ENCODE data around the gene CCL14. TPM values are rescaled to one million over a fixed set of nuclear protein-coding genes. Genes with fewer than 3 reads are reported as not detected.

CCL14 gene
- total and polyA plus RNA-seq, 2 of the 8 experiments (the other 6 are each of a cell fraction or from before 2014, with no cell fraction given) = not detected

GRCh38 chr17:35972066-35972465 lies 14.5 kb downstream of the CCL14 start:
- Histone ChIP-seq H2BK15ac (ENCODE audit: low read length) (no peak overlapping the region), H4K20me1 (replicated peaks in 1 of 2; ENCODE audit: control insufficient read depth in 1 of 2, insufficient read depth in 2 of 2, low read length in 2 of 2) (no peaks in the 10 kb centered on the region), H3K27ac (ENCODE audit: low read depth, low read length) (no peak overlapping the region), H2BK5ac (ENCODE audit: low read depth, low read length) (no peak overlapping the region), H3K79me1 (ENCODE audit: low read depth, low read length) (no peaks in the 10 kb centered on the region), H4K8ac (ENCODE audit: extremely low read depth, insufficient read depth, low read length) (no peak overlapping the region), H3K56ac (replicated peaks; ENCODE audit: insufficient read length, low read depth, low read length) (no peak overlapping the region), H2BK120ac (replicated peaks; ENCODE audit: low read depth, low read length) (no peak overlapping the region), H3K36me3 (ENCODE audit: control insufficient read depth in 2 of 4, insufficient read depth in 4 of 4, low read length in 3 of 4) (no peaks in the 10 kb centered on the region), H2AK5ac (ENCODE audit: low read depth, low read length) (no peak overlapping the region), H4K91ac (replicated peaks; ENCODE audit: insufficient read length, low read length) (no peak overlapping the region), H3K4me1 (replicated peaks in 1 of 4; ENCODE audit: control insufficient read depth in 3 of 4, insufficient read depth in 4 of 4, low read length in 3 of 4) (peaks cover 0 to 2% (median 0%) of the 10 kb centered on the region in 4 experiments; a peak in 2 of 7 replicates), H3K9ac (replicated peaks in 1 of 4; ENCODE audit: extremely low read depth in 1 of 4, low read depth in 3 of 4, low read length in 3 of 4) (no peak overlapping the region), H3K14ac (ENCODE audit: insufficient read length) (no peak overlapping the region), H2BK12ac (ENCODE audit: low read depth, low read length) (no peak overlapping the region), H4K5ac (ENCODE audit: insufficient read length, low read depth, low read length) (no peak overlapping the region), H3K27me3 (replicated peaks in 1 of 4; ENCODE audit: control insufficient read depth in 3 of 4, extremely low read depth in 1 of 4, insufficient read depth in 3 of 4, low read length in 3 of 4) (no peaks in the 10 kb centered on the region), H3K23me2 (ENCODE audit: low read depth, low read length) (no peaks in the 10 kb centered on the region), H3K9me3 (ENCODE audit: insufficient read depth in 2 of 2, low read depth in 1 of 2, low read length in 1 of 2) (no peaks in the 10 kb centered on the region), H2BK20ac (ENCODE audit: low read length) (no peak overlapping the region), H3K18ac (ENCODE audit: extremely low read depth, low read length) (no peak overlapping the region), H3K4ac (replicated peaks; ENCODE audit: insufficient read length, low read depth, low read length) (no peak overlapping the region), H2AFZ (ENCODE audit: low read length) (no peak overlapping the region), H3K23ac (ENCODE audit: insufficient read length) (no peak overlapping the region), H3K79me2 (ENCODE audit: control insufficient read depth in 1 of 2, insufficient read depth in 2 of 2, low read length in 2 of 2) (no peaks in the 10 kb centered on the region), H3K4me2 (ENCODE audit: insufficient read depth in 1 of 2, low read depth in 2 of 2, low read length in 2 of 2) (no peak overlapping the region), H3K4me3 (ENCODE audit: extremely low read depth in 1 of 4, insufficient read depth in 2 of 4, low read depth in 3 of 4, low read length in 4 of 4) (no peak overlapping the region)
- ChIA-PET POLR2A (ENCODE audit: partially characterized antibody) (no interaction called here), CTCF (ENCODE audit: partially characterized antibody) (interaction anchor here (0.7 to 5.1 kb wide), 3 partner anchors 13 to 182 kb away, joined by 3 to 46 read pairs (median 3); no protein-coding TSS in a partner anchor)
- DNase-seq (ENCODE audit: low read depth in 1 of 2, low spot score in 2 of 2) = no peak
- FAIRE-seq = no peak
- WGBS, 2 experiments (ENCODE audit: extremely low coverage in 1 of 2, insufficient coverage in 1 of 2, insufficient read length in 1 of 2, insufficient replicate concordance in 2 of 2, low coverage in 1 of 2, low lambda C conversion rate in 2 of 2, missing lambda C conversion rate in 1 of 2) = 67% methylated on average over 1 of the region's 1 CpG; no CpG with 5 or more reads in 1 of the 2 experiments
- TF ChIP-seq CBX5 (IDR thresholded peaks at IDR 0.05; ENCODE audit: low read depth, low read length) (no peak), ATF3 (IDR thresholded peaks at IDR 0.05; ENCODE audit: insufficient read depth, low read depth, low read length) (no peak), YY1 (IDR thresholded peaks at IDR 0.05; ENCODE audit: low read depth, low read length) (no peak), SUZ12 (IDR thresholded peaks at IDR 0.05; ENCODE audit: low read length) (no peak), TAF1 (IDR thresholded peaks at IDR 0.05; ENCODE audit: low read depth, low read length) (no peak), POU5F1 (IDR thresholded peaks at IDR 0.05; ENCODE audit: low read depth, low read length) (no peak), HDAC6 (IDR thresholded peaks at IDR 0.05; ENCODE audit: low read depth, low read length) (no peak), ASH2L (IDR thresholded peaks at IDR 0.05; ENCODE audit: low read length) (no peak), CBX8 (IDR thresholded peaks at IDR 0.05; ENCODE audit: borderline replicate concordance, low read depth, low read length) (no peak), SP2 (IDR thresholded peaks at IDR 0.05; ENCODE audit: low read length) (no peak), CTBP2 (IDR thresholded peaks at IDR 0.05; ENCODE audit: borderline replicate concordance, insufficient read depth, insufficient read length, low read length) (no peak), SIX5 (IDR thresholded peaks at IDR 0.05; ENCODE audit: low read depth, low read length) (no peak), GTF2F1 (IDR thresholded peaks at IDR 0.05; ENCODE audit: borderline replicate concordance, low read depth, low read length) (no peak), GABPA (IDR thresholded peaks at IDR 0.05; ENCODE audit: borderline replicate concordance, insufficient read depth, low read length) (no peak), JUN (IDR thresholded peaks at IDR 0.05; ENCODE audit: low read depth, low read length) (no peak)
